Duodenal mucosa (tissue), 2 donors: ENCODE data around the gene SOCS1.

ENCODE experiments used
- H3K27ac ChIP-seq: one replicate; pipeline ENCODE4 v1.7.0; 2013; ENCODE audit warnings: low read depth, low read length
- H3K27me3 ChIP-seq, 2 donors: one replicate each; pipeline ENCODE4 v1.7.0; 2013; ENCODE audit warnings: low read length in 2 of 2, control low read depth in 1 of 2; ENCODE audit not compliant: insufficient read depth in 2 of 2, control insufficient read depth in 1 of 2
- H3K36me3 ChIP-seq, 2 donors: one replicate each; pipeline ENCODE4 v1.7.0; 2013; ENCODE audit warnings: low read length in 2 of 2, control low read depth in 1 of 2; ENCODE audit not compliant: insufficient read depth in 2 of 2, control insufficient read depth in 1 of 2
- H3K4me1 ChIP-seq, 2 donors: one replicate each; pipeline ENCODE4 v1.7.0; 2013; ENCODE audit warnings: low read length in 2 of 2, control low read depth in 1 of 2; ENCODE audit not compliant: insufficient read depth in 2 of 2, control insufficient read depth in 1 of 2
- H3K4me3 ChIP-seq, 2 donors: one replicate each; pipeline ENCODE4 v1.7.0; 2013; ENCODE audit warnings: low read length in 2 of 2, low read depth in 1 of 2
- H3K9ac ChIP-seq, 2 donors: one replicate each; pipeline ENCODE4 v1.7.0; 2013; ENCODE audit warnings: low read length in 2 of 2, low read depth in 1 of 2
- H3K9me3 ChIP-seq, 2 donors: one replicate each; pipeline ENCODE4 v1.7.0; 2013; ENCODE audit warnings: low read length in 2 of 2, control low read depth in 1 of 2; ENCODE audit not compliant: control insufficient read depth in 1 of 2

Gene SOCS1

GRCh38 chr16:11204513-11205047 lies 51.4 kb downstream of the SOCS1 start:
- Histone ChIP-seq H3K27ac (no peak overlapping the region), H3K9me3 (peaks cover 0 to 6% of the 10 kb centered on the region in 2 donors), H3K9ac (no peak overlapping the region), H3K4me1 (peaks cover 19 to 21% of the 10 kb centered on the region in 2 donors), H3K4me3 (no peak overlapping the region), H3K27me3 (peaks cover 4 to 8% of the 10 kb centered on the region in 2 donors), H3K36me3 (no peaks in the 10 kb centered on the region)
